ENCODE data around the gene PLD5.

The PLD5 gene

GRCh38 chr1:242146652-242147051 is 377.8 kb downstream of the PLD5 start:
- TF ChIP-seq ZBTB7A (IDR thresholded peaks at IDR 0.05; ENCODE audit: low read depth) (no peak), RAD21 (IDR thresholded peaks at IDR 0.05; ENCODE audit: low read depth) (no peak), USF1 (IDR thresholded peaks at IDR 0.05) (no peak), YY1 (IDR thresholded peaks at IDR 0.05; ENCODE audit: low read depth) (no peak), TCF12 (IDR thresholded peaks at IDR 0.05; ENCODE audit: low read depth) (no peak), CREB1 (IDR thresholded peaks at IDR 0.05; ENCODE audit: low read depth) (no peak), CEBPB (IDR thresholded peaks at IDR 0.05) (no peak), MAX (IDR thresholded peaks at IDR 0.05) (no peak), EP300 (IDR thresholded peaks at IDR 0.05; ENCODE audit: borderline replicate concordance) (no peak), FOXM1 (IDR thresholded peaks at IDR 0.05; ENCODE audit: borderline replicate concordance, low read depth) (no peak), REST (IDR thresholded peaks at IDR 0.05; ENCODE audit: low read depth) (no peak), TEAD4 (IDR thresholded peaks at IDR 0.05) (no peak), TAF1 (IDR thresholded peaks at IDR 0.05; ENCODE audit: low read depth) (no peak), EGR1 (IDR thresholded peaks at IDR 0.05) (no peak), NFIC (IDR thresholded peaks at IDR 0.05) (no peak)

GRCh38 chr1:242140836-242141235 is 383.7 kb downstream of the PLD5 start:
- TF ChIP-seq TEAD4 (IDR thresholded peaks at IDR 0.05) (no peak), CREB1 (IDR thresholded peaks at IDR 0.05; ENCODE audit: low read depth) (no peak), ZBTB7A (IDR thresholded peaks at IDR 0.05; ENCODE audit: low read depth) (no peak), TAF1 (IDR thresholded peaks at IDR 0.05; ENCODE audit: low read depth) (no peak), USF1 (IDR thresholded peaks at IDR 0.05) (no peak), MAX (IDR thresholded peaks at IDR 0.05) (no peak), NFIC (IDR thresholded peaks at IDR 0.05) (no peak), EGR1 (IDR thresholded peaks at IDR 0.05) (no peak)

GRCh38 chr1:242139986-242140385 is 384.5 kb downstream of the PLD5 start:
- TF ChIP-seq NFIC (IDR thresholded peaks at IDR 0.05) (no peak), REST (IDR thresholded peaks at IDR 0.05; ENCODE audit: low read depth) (no peak), USF1 (IDR thresholded peaks at IDR 0.05) (no peak), CREB1 (IDR thresholded peaks at IDR 0.05; ENCODE audit: low read depth) (no peak), CEBPB (IDR thresholded peaks at IDR 0.05) (no peak), EP300 (IDR thresholded peaks at IDR 0.05; ENCODE audit: borderline replicate concordance) (no peak), ZBTB7A (IDR thresholded peaks at IDR 0.05; ENCODE audit: low read depth) (no peak), TEAD4 (IDR thresholded peaks at IDR 0.05) (no peak), MAX (IDR thresholded peaks at IDR 0.05) (no peak), EGR1 (IDR thresholded peaks at IDR 0.05) (no peak), YY1 (IDR thresholded peaks at IDR 0.05; ENCODE audit: low read depth) (no peak), RAD21 (IDR thresholded peaks at IDR 0.05; ENCODE audit: low read depth) (no peak), FOXM1 (IDR thresholded peaks at IDR 0.05; ENCODE audit: borderline replicate concordance, low read depth) (no peak), TAF1 (IDR thresholded peaks at IDR 0.05; ENCODE audit: low read depth) (no peak), TCF12 (IDR thresholded peaks at IDR 0.05; ENCODE audit: low read depth) (no peak)

- no peak for TF ChIP-seq YY1 (IDR thresholded peaks at IDR 0.05; ENCODE audit: low read depth)
- TF ChIP-seq CREB1 (IDR thresholded peaks at IDR 0.05; ENCODE audit: low read depth): no peak
- TF ChIP-seq ZBTB7A (IDR thresholded peaks at IDR 0.05; ENCODE audit: low read depth): no peak
- TF ChIP-seq RAD21 (IDR thresholded peaks at IDR 0.05; ENCODE audit: low read depth): no peak
- no peak for TF ChIP-seq USF1 (IDR thresholded peaks at IDR 0.05)
- TF ChIP-seq EP300 (IDR thresholded peaks at IDR 0.05; ENCODE audit: borderline replicate concordance): no peak
- TF ChIP-seq FOXM1 (IDR thresholded peaks at IDR 0.05; ENCODE audit: borderline replicate concordance, low read depth): no peak
- no peak for TF ChIP-seq REST (IDR thresholded peaks at IDR 0.05; ENCODE audit: low read depth)
- TF ChIP-seq TEAD4 (IDR thresholded peaks at IDR 0.05): no peak
- no peak for TF ChIP-seq EGR1 (IDR thresholded peaks at IDR 0.05)
Measured at GRCh38 chr1:242139442-242139841, 385.1 kb downstream of the PLD5 start.
